Hematopoietic multipotent progenitor cell treated with erythropoietin and hydrocortisone succinate and interleukin-3 and kit ligand, for 6 days (in vitro differentiated cells): ENCODE results near the gene NAA30.
"Not testable (repeated sequence)": the region's sequence is repeated elsewhere in the genome, so short reads cannot be mapped to it uniquely, and the experiment has no call there.

Source experiments
- DNase-seq: peaks from one replicate; pipeline ENCODE4 v3.0.0-alpha.2; 2015

Gene NAA30

DNA sequence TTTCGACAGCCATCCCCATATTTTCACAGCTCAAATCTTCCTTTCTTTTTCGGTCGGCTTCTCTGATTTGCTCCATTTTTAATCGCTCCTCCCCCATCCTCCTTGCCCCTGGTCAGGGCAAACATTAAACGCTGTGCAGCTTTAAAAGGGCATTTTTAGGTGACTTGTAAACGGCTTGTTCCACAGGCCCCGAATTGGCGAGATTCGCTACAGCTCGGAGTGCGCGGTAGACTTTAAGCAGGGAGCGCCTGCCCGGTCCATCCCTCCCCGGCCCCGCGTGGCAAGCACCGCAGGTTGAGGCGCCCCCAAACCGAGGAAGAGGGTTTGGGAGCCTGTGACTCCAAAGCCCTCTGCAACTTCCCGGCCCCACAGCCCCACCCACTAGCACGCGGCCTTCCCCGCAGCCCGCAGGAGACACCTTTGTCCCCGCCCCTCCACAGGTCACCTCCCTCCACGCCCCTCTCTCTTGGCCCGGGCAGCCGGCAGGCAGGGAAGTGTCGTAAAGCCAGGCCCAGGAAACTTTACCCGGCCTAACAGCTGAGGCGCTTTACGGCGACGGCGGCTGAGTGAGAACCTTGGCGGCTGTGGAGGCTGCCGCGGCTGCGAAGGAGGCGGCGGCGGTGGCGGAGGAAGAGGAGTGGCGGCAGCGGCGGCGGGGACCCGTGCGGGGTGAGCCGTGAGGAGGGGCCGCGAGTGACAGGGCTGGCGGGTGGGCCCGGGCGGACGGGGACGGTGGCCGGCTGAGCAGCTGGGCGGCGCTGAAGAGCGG lies at the start of gene NAA30:
NAA30 (plus strand) TSS at position 550 of the 769 bp plus-strand sequence. CDS start 372 bp downstream, outside the sequence.
- peak; percentile 97 for DNase-seq

DNA sequence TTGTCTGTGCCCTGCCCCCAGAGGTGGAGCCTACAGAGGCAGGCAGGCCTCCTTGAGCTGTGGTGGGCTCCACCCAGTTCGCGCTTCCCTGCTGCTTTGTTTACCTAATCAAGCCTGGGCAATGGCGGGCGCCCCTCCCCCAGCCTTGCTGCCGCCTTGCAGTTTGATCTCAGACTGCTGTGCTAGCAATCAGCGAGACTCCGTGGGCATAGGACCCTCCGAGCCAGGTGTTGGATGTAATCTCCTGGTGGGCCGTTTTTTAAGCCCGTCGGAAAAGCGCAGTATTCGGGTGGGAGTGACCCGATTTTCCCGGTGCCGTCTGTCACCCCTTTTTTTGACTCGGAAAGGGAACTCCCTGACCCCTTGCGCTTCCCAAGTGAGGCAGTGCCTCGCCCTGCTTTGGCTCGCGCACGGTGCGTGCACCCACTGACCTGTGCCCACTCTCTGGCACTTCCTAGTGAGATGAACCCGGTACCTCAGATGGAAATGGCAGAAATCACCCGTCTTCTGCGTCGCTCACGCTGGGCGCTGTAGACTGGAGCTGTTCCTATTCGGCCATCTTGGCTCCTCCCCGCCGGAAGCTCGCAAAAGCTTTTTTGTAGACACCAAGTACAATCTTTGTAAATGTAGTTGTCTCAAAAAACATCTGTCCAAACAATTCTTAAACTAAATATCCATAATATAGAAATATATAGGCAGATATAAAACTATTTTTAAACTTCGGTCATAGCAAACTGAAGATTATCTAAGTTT lies 46.7 kb upstream of the NAA30 start:
- DNase-seq = not testable (repeated sequence)

DNA sequence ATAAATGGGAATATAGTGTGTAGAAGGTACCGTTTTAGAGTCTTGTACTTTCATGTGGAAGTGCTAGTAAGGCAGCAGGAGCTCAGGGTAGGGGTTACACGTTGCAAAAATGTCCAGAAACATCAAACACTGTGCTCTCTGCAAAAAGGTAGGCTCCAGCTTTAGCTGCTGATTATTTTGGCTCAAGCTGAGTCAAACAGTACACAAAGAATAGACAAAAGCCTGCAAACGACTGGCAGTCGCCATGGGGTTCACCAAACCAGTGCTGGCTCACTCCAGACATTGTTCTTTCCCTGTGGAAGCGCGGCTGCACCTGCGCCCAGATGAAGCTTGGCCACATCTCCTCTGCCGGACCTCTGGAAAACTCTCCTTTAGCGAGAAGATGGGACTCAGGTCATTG lies 45.3 kb upstream of the NAA30 start:
- no peak for DNase-seq

DNA sequence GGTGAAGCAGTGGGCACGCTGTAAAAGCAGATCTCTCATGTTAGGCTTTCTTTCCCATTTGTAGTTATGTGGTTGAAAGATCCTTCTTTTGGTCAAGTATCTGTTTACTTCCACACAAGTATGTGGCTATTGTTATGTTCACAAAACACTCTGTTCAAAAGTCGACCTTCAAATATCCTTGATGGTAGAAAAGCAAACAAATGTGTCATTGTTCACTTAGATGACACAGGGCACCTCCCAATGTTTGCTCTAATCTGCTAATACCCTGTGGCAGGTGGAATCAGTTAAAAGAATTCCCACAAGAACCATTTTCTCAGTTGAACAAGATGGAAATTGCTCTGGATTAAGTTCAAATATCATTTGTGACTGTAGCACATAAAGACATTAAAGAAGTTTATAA lies 43.6 kb upstream of the NAA30 start:
- no peak for DNase-seq

DNA sequence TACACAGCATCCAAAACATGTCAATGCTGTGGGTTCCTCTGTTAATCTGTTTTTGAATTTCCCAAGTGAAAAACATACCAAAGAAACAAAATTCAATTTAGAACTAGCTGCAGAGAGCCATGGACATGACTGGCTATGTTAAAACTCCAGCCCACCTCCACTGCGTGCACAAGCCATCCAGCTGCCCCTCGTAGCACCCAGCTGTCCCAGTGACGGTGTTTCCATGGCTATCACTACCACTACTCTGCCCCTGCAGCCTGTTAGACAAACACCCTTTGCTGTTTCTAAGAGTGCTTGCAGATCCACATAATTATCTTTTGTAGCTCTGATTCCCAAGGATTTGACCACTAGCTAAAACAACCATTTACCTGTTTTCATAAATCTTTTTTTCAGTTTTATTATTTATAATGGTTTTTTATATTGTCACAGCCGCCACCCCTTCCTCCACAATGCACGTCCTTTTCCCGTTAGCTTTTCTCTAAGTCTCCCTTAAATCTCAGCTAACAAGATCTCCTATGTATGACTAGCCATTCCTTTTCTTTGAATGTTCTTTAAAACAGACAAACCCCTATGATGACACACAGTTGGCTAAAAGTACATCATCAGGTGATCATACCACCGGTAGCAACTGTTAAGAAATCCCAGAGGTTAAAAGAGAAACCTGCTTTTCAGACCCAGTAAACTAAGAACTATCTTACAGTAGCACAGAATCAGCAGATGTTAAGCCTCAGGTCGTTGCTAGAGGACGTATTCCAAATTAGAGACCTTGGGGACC lies 37.8 kb upstream of the NAA30 start:
- no peak for DNase-seq

DNA sequence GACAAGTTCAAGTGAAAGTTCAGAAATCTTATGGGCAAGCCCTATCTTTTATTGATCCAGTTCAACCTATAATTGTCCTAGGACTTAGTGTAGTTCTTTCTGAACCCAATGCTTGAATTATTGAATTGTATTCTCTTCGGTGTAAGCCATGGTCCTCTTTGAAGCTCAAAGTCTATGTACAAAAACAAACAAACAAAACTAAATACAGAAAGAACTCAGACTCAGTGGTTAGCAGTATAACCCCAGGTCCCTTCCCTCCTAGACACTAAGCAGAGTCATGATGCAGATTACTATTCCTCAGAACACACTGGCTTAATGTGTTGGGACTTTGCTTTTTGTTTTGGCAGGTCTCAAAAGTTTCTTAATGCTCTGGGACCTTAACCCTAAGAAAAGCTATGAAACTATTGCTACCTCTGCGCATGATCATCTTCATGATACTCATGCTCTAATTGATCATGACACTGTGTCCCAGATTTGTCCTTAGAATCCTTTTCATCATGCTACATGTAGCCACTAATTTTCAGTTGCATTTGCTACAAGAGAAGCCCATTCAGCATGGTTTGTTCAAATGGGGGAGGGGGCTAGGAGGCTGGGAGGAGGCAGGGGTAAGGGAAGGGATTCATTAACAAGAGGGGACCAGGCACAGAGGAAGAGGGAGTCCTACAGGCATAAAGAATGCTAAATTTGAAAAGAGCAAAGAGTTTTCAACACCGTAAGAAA lies 35.1 kb upstream of the NAA30 start:
- DNase-seq = no peak

DNA sequence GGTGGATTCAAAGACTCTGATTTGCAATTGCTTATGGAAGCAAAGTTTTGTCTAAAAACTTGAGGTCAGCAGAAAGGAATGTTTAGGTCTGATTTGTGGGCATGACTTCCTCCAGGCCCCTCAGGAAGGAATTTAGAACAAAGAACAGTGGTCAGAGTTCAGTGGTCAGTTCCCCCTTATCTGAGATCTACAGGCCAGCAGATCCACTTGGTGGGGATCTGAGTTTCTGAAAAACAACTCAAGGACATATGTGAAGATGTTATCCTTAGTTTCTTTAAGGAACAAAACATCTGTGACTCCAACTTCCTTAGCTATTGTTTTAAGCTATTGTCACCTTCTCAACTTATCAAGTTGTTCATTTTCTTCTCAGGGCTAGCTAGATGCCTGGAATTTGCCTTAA lies 28.0 kb upstream of the NAA30 start:
- DNase-seq = no peak

DNA sequence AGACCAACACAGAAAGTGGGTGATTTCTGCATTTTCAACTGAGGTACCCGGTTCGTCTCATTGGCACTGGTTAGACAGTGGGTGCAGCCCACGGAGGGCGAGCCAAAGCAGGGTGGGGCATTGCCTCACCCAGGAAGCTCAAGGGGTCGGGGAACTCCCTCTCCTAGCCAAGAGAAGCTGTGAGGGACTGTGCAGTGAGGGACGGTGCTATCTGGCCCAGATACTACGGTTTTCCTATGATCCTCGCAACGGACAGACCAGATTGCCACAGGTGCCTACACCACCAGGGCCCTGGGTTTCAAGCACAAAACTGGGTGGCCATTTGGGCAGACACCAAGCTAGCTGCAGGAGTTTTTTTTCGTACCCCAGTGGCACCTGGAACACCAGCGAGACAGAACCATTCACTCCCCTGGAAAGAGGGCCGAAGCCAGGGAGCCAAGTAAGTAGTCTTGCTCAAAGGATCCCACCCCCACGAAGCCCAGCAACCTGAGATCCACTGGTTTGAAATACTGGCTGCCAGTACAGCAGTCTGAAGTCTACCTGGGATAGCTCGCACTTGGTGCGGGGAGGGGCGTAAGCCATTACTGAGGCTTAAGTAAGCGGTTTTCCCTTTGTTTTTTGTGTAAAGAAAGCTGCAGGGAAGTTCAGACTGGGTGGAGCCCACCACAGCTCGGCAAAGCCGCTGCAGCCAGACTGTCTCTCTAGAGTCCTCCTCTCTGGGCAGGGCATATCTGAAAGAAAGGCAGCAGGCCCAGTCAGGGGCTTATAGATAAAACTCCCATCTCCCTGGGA lies 25.5 kb upstream of the NAA30 start:
- no peak for DNase-seq

DNA sequence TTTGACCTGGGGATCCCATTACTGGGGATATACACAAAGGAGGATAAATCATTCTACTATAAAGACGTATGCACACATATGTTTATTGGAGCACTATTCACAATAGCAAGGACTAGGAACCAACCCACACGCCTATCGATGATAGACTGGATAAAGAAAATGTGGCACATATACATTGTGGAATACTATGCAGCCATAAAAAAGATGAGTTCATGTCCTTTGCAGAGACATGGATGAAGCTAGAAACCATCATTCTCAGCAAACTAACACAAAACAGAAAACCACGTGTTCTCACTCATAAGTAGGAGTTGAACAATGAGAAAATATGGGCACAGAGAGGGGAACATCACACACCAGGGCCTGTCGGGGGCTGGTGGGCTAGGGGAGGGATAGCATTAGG lies 20.2 kb upstream of the NAA30 start:
- DNase-seq = not testable (repeated sequence)

DNA sequence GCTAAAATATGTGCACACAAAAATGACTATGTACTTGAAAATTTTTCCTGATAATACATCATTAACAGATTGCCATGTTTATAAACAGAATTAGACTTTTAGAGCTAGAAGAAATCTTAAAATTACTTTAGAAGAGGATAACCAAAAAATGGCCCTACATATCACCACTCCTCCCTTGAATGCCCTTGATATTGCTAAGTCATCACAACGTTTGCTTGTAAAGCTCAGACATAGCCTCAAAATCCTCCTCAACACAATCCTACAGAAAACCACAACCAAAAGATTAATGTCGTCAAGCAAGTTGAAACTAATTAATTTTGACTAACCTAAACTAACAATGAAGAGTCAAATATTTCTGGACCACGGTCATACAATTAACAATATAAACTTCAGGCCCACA lies 19.4 kb upstream of the NAA30 start:
- no peak for DNase-seq

DNA sequence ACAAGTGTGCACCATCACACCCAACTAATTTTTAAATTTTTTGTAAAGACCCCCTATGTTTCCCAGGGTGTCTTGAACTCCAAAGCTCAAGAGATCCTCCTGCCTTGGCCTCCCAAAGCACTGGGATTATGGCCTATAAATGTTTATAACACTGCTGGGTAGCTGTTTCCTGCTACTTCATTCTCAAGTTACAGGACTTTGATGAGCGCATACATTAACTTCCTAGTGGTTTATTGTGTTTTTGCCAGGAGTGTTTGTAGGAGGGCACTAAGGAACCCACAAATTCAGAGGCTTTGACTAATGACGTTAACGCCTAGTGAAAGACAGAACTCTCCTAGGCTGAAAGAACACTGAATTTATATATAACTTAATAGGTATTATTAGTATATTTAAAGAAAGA lies 15.2 kb upstream of the NAA30 start:
- no peak for DNase-seq

DNA sequence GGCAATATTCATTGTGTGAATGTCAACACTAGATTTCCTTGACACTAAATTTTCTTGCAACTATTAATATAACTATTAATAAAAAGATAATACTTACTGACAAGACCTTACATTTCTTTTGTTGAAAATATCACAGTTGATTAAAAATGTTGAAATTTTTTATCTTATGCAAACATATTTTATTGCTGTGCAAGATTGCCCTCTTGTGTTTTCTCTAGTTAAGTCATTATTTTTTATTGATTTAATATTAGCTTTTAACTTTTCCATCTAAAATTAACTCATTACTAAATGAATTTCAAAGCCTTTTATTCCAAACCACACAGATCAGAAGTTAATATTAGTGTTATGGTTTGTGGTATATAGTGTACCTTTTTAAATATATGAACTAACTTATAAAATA lies 11.7 kb upstream of the NAA30 start:
- peak; percentile 13 for DNase-seq

DNA sequence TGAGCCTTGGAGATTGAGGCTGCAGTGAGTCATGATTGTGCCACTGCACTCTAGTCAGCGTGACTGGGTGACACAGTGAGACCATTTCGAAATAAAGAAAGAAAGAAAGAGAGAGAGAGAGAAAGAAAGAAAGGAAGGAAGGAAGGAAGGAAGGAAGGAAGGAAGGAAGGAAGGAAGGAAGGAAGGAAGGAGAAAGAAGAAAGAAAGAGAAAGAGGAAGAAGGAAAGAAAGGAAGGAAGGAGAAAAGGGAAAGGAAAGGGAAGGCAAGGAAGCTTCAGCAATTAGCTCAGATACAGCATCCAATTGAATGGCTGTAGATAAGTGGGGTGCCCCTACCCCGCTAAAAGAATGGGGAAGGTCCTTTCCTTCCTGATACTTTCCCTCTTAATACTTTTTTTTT lies 9.5 kb upstream of the NAA30 start:
- DNase-seq = no peak

DNA sequence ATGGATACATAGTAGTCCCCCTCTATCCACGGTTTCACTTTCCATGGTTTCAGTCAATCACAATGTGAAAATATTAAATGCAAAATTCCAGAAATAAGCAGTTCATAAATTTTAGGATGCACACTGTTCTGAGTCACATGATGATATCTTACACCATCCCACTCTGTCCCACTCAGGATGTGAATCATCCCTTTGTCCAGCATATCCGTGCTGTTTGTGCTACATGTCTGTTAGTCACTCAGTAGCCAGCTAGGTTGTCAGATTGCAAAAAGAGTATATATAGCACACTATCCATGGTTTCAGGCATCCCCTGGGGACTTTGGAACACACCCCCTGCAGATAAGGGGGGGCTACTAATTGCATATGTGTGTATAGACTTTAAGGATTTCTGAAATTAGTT lies 8.1 kb upstream of the NAA30 start:
- DNase-seq = no peak

DNA sequence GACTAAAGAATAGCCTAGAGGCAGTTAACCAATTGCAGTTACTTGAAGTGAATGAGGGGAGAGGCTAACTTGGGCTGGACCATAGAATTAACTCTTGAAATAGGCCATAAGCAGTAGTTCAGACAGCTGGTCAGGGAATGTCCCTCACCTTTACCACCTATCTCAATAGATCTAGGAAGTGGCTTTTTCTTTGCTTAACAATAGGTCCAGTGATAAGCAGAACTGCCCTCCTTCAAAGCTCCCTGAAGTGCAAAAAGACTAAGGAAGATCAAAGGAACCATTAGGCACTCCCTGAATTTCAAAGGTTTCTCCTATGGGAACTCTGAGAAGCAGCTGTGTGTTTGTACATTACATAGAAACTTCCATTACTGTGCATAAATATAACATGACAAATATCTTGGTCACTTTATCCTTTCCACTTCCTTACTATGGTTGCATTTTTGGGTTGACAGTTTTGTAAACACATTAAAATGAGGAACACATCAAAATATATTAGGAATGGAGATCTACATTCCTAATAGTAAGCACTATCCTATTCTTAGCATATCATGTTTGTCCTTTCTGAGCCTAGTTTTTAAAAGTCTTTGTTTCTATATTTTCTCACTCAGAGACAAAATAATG lies 7.2 kb upstream of the NAA30 start:
- no peak for DNase-seq

DNA sequence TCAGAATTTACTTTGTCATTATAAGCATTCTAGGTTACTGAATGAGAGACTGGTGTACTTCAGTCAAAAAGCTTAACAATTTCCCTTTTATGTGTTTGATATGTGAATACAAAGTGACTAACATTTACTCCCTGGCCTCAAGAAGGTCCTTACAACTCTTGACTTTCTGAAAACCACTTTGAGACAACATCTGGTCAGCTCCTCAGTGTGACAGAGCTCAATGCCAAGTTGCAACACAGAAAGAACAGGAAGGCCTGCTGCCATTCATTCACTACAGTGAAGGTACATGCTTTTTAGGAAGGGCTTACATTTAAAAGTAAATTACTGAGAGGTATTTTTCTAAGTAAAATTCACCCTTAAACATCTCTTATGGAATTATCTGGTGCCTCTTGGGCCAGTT lies 2.3 kb upstream of the NAA30 start:
- DNase-seq = peak; percentile 44

DNA sequence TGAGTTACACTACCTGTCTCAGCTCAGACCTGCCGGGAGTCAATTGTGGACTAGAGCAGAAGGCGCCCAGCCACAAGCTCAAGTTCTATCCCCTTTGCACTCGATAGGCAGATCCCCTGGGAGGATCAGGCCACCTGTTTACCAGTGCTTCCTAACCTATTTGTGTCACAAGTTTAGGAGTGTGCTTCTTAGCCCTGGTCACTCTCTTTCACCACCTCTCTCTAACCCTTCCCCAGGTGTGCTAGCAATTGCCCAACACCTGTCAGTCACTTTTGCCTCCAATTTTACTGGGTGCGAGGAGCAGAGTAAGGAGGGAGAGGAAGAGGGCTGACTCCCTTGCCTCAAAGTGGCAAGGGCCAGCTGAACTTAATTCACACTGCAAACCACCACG lies 745 bp upstream of the NAA30 start:
- DNase-seq = peak; percentile 15

DNA sequence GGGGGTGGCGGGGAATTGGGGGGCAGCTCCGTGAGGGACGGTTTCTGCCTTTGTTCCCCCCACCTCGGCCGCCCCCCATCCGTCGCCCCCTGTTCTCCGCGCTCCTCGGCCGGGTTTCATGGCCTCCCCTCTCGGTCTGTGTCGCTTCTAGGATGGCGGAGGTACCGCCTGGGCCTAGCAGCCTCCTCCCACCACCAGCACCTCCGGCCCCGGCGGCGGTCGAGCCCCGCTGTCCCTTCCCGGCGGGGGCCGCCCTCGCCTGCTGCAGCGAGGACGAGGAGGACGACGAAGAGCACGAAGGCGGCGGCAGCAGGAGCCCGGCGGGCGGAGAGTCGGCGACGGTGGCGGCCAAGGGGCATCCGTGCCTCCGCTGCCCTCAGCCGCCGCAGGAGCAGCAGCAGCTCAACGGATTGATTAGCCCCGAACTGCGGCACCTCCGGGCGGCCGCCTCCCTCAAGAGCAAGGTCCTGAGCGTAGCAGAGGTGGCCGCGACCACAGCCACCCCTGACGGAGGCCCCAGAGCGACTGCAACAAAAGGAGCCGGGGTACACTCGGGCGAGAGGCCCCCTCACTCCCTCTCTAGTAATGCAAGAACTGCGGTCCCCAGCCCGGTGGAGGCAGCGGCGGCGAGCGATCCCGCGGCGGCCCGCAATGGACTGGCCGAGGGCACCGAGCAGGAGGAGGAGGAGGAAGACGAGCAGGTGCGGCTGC lies 575 bp downstream of the NAA30 start:
- DNase-seq = peak; percentile 54

DNA sequence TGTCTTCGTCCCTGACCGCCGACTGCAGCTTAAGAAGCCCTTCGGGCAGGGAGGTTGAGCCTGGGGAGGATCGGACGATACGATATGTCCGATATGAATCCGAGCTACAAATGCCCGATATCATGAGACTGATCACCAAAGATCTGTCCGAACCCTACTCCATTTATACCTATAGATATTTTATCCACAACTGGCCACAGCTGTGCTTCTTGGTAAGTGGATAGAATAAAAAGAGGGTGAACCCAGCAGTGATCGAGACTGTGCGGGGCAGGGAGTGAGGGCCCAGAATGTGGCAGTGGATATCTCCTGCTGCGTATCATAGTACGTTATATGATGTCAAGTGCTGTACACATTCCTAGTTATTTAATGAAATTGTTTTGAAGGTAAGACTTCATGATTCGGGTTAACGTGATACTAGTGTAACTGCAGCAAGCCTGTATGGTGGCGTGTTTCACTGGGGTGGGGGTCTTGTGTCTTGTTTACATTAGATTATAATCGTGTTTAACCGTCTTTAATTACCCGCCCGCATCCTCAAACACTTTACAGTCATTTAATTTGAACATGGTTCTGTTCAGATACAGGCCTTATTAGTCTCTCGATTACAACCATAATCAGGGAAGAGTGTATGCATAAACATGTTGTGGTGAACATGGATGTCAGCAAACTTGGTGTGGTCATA lies 1.3 kb downstream of the NAA30 start:
- DNase-seq = peak; percentile 38

DNA sequence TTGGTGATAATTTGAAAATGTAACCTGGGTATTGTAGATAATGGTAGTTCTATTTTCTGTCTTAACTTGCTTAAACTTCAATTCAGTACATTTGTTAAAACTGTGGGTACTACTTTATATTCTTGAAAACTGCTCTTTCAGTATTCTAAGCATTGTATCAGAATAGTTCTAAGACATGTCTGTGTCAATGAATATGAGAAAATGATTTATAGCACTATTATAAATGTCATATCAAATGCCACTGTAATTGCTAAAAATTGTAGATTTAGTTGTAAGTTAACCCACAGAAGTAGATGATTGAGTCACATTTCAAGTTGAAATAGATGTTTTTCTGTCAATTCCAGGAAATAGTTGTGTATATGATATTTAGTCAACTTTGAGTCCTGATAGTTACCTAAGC lies 2.4 kb downstream of the NAA30 start:
- no peak for DNase-seq
